Tibial nerve (tissue), 4 donors: ENCODE data around the gene TYMS. TPM values are rescaled to one million over a fixed set of nuclear protein-coding genes. Genes with fewer than 3 reads are reported as not detected.

Source experiments
- DNase-seq, 2 donors: peaks; one replicate each; pipeline ENCODE4 v3.0.0-alpha.2; 2019; ENCODE audit warnings: low spot score in 2 of 2
- H3K27ac ChIP-seq, 4 donors: fragments of 200-600 bp; sonication (generic) in 3 of 4; one replicate each; pipeline ENCODE4 v1.5.1; 2017 to 2019; ENCODE audit warnings: mild to moderate bottlenecking in 1 of 4
- H3K27me3 ChIP-seq, 2 donors: fragments of 200-600 bp; sonication (generic) in 1 of 2; one replicate each; pipeline versions ENCODE4 v1.5.1 to v1.6.0; 2017 to 2019
- H3K36me3 ChIP-seq, 3 donors: fragments of 200-600 bp; sonication (generic); one replicate each; pipeline ENCODE4 v1.5.1; 2018 to 2019
- H3K4me1 ChIP-seq, 4 donors: fragments of 200-600 bp; sonication (generic) in 3 of 4; one replicate each; pipeline ENCODE4 v1.5.1; 2017 to 2019
- H3K4me3 ChIP-seq, 4 donors: fragments of 200-600 bp; sonication (generic) in 3 of 4; one replicate each; pipeline ENCODE4 v1.5.1; 2017 to 2019; ENCODE audit warnings: mild to moderate bottlenecking in 1 of 4, moderate library complexity in 1 of 4
- H3K9me3 ChIP-seq, 4 donors: fragments of 200-600 bp; sonication (generic) in 3 of 4; one replicate each; pipeline ENCODE4 v1.5.1; 2017 to 2019
- EP300 ChIP-seq, 2 donors: sonication (generic); formaldehyde crosslinking; IDR thresholded peaks; one replicate each; pipeline ENCODE4 v1.6.1; 2017; ENCODE audit warnings: antibody characterized with exemption in 2 of 2, mild to moderate bottlenecking in 1 of 2
- POLR2A ChIP-seq, 2 donors: fragments of 450-650 bp; IDR thresholded peaks; one replicate each; pipeline ENCODE4 v1.6.1; 2017; ENCODE audit warnings: antibody characterized with exemption in 2 of 2, mild to moderate bottlenecking in 2 of 2, moderate library complexity in 2 of 2
- WGBS, 2 donors: methylation state at CpG; one replicate each; pipeline ENCODE4 v1.1.5; 2018; 5-methylcytosine and 5-hydroxymethylcytosine counted together
- total RNA-seq, 4 donors: library from RNA; depleted of rRNA; stranded (reverse); fragments of >200 nt; gene quantifications; one replicate each; pipeline ENCODE4 v1.1.0, GENCODE V29; 2016
- TF ChIP-seq, protein P1 (sequence below), 5 experiments: fragments of 200-600 bp in 3 of 5; fragments of 450-650 bp in 2 of 5; sonication (generic) in 3 of 5; IDR thresholded peaks; one replicate each; pipeline ENCODE4 v1.5.1; 2016 to 2019; ENCODE audit warnings: antibody characterized with exemption in 5 of 5, mild to moderate bottlenecking in 3 of 5, moderate library complexity in 2 of 5

Gene TYMS
- total RNA-seq, 4 donors from 2014 or later: 0.84 to 4.2 (median 0.90) TPM; not detected in 1

GRCh38 chr18:706405-706804 is 49.0 kb downstream of the TYMS start:
- TF ChIP-seq POLR2A (IDR thresholded peaks at IDR 0.05) (no peak), EP300 (IDR thresholded peaks at IDR 0.05) (no peak)
- TF ChIP-seq, protein P1, sequence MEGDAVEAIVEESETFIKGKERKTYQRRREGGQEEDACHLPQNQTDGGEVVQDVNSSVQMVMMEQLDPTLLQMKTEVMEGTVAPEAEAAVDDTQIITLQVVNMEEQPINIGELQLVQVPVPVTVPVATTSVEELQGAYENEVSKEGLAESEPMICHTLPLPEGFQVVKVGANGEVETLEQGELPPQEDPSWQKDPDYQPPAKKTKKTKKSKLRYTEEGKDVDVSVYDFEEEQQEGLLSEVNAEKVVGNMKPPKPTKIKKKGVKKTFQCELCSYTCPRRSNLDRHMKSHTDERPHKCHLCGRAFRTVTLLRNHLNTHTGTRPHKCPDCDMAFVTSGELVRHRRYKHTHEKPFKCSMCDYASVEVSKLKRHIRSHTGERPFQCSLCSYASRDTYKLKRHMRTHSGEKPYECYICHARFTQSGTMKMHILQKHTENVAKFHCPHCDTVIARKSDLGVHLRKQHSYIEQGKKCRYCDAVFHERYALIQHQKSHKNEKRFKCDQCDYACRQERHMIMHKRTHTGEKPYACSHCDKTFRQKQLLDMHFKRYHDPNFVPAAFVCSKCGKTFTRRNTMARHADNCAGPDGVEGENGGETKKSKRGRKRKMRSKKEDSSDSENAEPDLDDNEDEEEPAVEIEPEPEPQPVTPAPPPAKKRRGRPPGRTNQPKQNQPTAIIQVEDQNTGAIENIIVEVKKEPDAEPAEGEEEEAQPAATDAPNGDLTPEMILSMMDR (IDR thresholded peaks at IDR 0.05): no peak
- H3K27ac ChIP-seq: no peak overlapping the region
- H3K4me1 ChIP-seq: peaks cover 0 to 28% (median 6%) of the 10 kb centered on the region in 4 donors

GRCh38 chr18:708096-708495 is 50.6 kb downstream of the TYMS start:
- peaks cover 0 to 27% (median 6%) of the 10 kb centered on the region in 4 donors for H3K4me1 ChIP-seq
- H3K27ac ChIP-seq: no peak overlapping the region

More at GRCh38 chr18:706405-706804, 49.0 kb downstream of the TYMS start:
- Histone ChIP-seq H3K36me3 (peaks cover 0 to 37% (median 0%) of the 10 kb centered on the region in 3 donors), H3K4me3 (no peak overlapping the region), H3K9me3 (no peaks in the 10 kb centered on the region), H3K27me3 (no peaks in the 10 kb centered on the region)
- whole genome bisulfite sequencing, 2 donors: 81 to 87% methylated on average over 8 of the region's 8 CpGs
- DNase-seq: no peak

DNA sequence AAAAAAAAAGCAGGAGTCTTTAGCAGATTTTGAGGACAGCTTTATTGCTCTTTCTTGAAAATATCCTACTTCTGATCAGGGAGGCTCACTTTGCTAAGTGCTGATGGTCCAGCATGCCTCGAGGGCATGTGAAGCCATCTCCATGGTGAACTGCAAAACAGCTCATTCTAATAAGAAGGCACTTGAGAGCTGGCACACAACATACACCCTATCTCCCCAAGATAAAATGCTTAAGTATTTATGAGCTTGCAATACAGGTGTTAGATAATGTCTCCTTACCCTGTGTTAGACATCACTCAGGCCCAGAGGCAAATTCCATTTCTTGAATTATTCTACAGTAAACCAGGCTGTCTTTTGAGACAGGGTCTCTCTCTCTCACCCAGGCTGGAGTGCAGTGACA is 52.3 kb downstream of the TYMS start:
- Histone ChIP-seq H3K27me3 (no peaks in the 10 kb centered on the region), H3K4me3 (no peak overlapping the region), H3K36me3 (peaks cover 0 to 25% (median 0%) of the 10 kb centered on the region in 3 donors), H3K27ac (no peak overlapping the region), H3K4me1 (peaks cover 0 to 19% (median 6%) of the 10 kb centered on the region in 4 donors), H3K9me3 (peaks cover 0 to 11% (median 0%) of the 10 kb centered on the region in 4 donors)
- TF ChIP-seq EP300 (IDR thresholded peaks at IDR 0.05) (no peak), POLR2A (IDR thresholded peaks at IDR 0.05) (no peak)
- TF ChIP-seq, protein P1 (IDR thresholded peaks at IDR 0.05): no peak
- DNase-seq: no peak
- WGBS, 2 donors: 87 to 100% methylated on average over 1 of the region's 1 CpG

More at GRCh38 chr18:708096-708495, 50.6 kb downstream of the TYMS start:
- Histone ChIP-seq H3K27me3 (no peaks in the 10 kb centered on the region), H3K4me3 (no peak overlapping the region), H3K9me3 (peaks cover 0 to 5% (median 0%) of the 10 kb centered on the region in 4 donors), H3K36me3 (peaks cover 0 to 37% (median 0%) of the 10 kb centered on the region in 3 donors)
- TF ChIP-seq, protein P1 (IDR thresholded peaks at IDR 0.05): no peak
- TF ChIP-seq EP300 (IDR thresholded peaks at IDR 0.05) (no peak), POLR2A (IDR thresholded peaks at IDR 0.05) (no peak)
- WGBS, 2 donors: 96 to 97% methylated on average over 9 to 10 of the region's 10 CpGs
- no peak for DNase-seq

DNA sequence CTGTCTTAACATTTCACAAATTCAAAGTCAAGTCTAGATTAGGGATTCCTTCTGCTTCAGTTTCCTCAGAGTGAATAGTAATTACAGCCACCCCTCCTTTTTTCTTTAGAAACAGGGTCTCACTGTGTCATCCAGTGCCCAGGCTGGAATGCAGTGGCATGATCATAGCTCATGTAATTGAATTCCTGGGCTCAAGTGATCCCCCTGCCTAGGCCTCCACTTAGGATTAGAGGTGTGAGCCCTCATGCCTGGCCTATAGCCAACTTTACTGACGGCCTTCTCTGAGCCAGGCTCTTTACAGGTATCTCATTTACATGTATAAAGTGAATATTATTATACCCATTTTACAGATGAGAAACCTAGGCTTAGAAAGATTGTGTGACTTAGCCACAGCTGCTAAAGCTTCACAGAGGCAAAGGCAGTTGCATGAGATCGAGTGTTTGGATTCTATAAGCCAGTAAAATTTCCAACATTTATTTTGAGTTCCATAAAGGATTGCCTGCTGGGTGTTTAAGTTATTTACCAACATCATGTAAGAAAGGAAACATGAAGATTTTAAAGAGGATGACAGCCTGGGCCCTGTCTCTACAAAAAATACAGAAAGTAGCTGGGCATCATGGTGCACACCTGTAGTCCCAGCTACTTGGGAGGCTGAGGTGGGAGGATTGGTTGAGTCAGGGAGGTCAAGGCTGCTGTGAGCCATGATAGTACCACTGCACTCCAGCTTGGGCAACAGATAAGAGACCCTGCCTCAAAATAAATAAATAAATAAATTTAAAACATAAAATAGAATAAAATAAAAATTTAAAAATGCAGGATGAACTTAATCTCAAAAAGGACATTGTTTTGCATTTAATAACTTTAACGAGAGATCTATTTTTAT is 53.2 kb downstream of the TYMS start:
- peaks cover 0 to 11% (median 0%) of the 10 kb centered on the region in 4 donors for H3K9me3 ChIP-seq
- H3K27me3 ChIP-seq: no peaks in the 10 kb centered on the region
- DNase-seq: no peak
- peak overlapping the region in 2 of 4 donors; percentile 45 to 72 for H3K4me3 ChIP-seq
- H3K27ac ChIP-seq: peak overlapping the region in 2 of 4 donors; percentile 88 to 89
- H3K36me3 ChIP-seq: peaks cover 0 to 16% (median 0%) of the 10 kb centered on the region in 3 donors
- H3K4me1 ChIP-seq: peaks cover 0 to 19% (median 6%) of the 10 kb centered on the region in 4 donors
- no peak for TF ChIP-seq EP300 (IDR thresholded peaks at IDR 0.05)
- TF ChIP-seq POLR2A (IDR thresholded peaks at IDR 0.05): no peak
- TF ChIP-seq, protein P1 (IDR thresholded peaks at IDR 0.05): no peak
- 70 to 77% methylated on average over 3 of the region's 3 CpGs for WGBS, 2 donors

DNA sequence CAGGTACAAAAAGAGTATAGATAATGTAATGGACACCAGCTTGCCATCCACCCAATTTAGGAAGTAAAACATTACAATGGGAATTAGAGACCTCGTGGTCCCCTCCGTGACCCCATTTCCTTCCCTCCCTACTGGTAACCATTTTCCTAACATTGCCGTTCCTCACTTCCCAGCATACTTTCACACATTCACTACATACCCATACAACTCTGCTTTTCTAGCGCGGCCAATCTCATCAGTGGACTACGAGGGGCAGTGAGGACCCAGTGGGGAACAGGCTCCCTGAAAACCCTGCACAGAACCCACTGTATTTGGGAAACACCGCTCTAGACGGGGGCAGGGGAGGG is 53.8 kb downstream of the TYMS start:
- WGBS, 2 donors: 4 to 7% methylated on average over 8 of the region's 8 CpGs
- peak overlapping the region; percentile 60 to 89 (median 79) for H3K27ac ChIP-seq
- H3K9me3 ChIP-seq: peaks cover 0 to 11% (median 0%) of the 10 kb centered on the region in 4 donors
- peak overlapping the region; percentile 45 to 87 (median 61) for H3K4me3 ChIP-seq
- peaks cover 0 to 19% (median 6%) of the 10 kb centered on the region in 4 donors for H3K4me1 ChIP-seq
- peaks cover 0 to 11% (median 0%) of the 10 kb centered on the region in 3 donors for H3K36me3 ChIP-seq
- TF ChIP-seq POLR2A (IDR thresholded peaks at IDR 0.05): no peak
- TF ChIP-seq, protein P1 (IDR thresholded peaks at IDR 0.05): no peak
- no peak for TF ChIP-seq EP300 (IDR thresholded peaks at IDR 0.05)
- H3K27me3 ChIP-seq: no peaks in the 10 kb centered on the region
- DNase-seq: no peak
